ENCODE data around the gene IFNA7.
"Not testable (repeated sequence)": the region's sequence is repeated elsewhere in the genome, so short reads cannot be mapped to it uniquely, and the experiment has no call there.

The IFNA7 gene

DNA sequence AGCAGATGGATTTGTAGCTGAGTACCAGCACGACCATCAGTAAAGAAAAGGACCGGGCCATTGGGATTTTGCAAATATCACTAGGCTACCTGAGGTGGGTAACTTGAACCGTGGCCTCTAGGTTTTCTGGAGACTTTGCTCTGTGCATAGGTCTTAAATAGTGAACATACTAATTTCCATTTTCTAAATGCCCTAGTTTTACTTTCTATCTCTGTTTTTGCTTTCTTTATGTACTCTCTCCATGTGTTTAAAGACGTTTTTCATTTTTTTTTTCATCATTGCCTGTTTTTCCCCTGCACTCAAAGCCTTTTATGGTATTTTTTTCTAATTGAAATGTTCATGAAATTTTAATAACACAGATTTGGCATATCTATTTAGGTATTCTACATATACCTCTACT, at the start of gene IFNA7:
IFNA7 (minus strand) TSS at position 101 of the 400 bp plus-strand sequence; CDS start at position 61, 40 bp downstream.
- not testable (repeated sequence) for DNase-seq

DNA sequence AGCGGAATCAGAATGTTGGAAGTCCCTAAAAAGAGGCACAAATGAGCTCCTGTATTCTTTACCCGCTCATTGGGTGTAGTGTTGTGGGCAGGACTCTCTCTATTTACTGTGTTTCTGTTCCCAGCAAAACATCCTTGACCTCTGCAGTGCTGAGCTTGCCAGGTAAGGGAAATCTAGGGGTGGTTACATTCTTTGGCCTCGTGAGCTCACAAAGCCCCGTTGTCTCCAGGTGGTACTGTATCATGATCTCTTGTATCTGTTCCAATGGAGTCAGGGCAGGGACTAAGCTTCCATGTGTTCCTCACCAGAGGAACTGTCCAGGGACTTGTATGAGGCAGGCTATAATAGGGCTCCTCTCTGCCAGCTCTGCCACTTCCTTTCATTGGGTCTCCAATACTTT, 49.6 kb upstream of the IFNA7 start:
- DNase-seq = no peak

DNA sequence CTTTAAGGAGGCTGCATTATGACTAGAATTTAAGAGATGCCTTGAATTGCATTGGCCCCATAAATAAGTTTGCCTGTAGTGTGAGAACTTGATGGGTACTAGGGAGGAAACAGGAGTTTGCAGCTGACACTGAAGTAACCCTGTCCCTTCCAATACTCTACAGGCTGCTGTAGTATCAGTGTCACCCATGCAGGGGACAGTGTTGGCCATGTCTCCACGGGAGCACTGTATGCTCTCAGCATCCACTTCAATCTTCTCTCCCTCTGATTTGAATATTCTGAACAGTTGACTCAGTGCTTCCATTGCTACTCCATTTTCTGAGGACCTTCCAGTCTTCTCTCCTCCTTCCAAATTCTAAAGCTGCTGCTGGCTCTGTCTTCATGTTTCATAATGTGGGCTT, 49.2 kb upstream of the IFNA7 start:
- no peak for DNase-seq

DNA sequence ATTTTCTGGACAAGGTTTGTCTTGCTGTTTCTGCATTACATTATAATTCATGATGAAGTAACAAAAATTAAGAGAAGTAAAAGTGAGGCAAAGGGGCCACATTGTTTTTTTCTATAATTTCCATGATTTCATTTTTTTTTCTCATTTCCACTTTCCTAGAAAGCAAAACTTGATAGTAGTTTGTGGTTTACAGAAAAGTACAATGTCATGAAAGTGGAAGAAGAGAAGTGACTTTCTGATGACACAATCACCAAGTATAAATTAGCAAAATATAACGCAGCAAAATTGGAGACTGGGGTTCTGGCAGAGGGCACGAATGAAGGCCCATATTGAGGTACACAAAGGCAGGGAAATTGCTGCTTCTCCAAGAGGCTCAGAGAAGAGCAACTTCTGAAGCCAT, 42.8 kb upstream of the IFNA7 start:
- no peak for DNase-seq

DNA sequence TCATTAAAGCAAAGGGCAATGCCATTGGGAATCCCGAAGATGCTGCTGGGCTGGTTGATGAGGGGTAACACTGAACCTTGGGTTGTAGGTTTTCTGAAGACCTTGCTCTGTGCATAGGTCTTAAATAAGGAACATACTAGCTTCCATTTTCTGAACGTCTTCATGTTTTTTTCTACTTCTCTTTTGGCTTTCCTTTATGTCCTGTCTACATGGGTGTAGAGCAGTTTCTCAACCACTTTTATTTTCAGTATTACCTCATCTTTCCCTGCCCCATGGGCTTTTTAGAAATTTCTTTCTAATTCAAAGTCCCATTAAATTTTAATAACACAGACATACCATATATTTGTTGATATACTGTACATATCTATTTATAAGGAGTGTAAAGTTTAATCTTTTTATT, 37.9 kb upstream of the IFNA7 start, which contains the start of gene IFNA14:
IFNA14 (minus strand) TSS at position 95 of the 400 bp plus-strand sequence; CDS start at position 25, 70 bp downstream.
- no peak for DNase-seq

DNA sequence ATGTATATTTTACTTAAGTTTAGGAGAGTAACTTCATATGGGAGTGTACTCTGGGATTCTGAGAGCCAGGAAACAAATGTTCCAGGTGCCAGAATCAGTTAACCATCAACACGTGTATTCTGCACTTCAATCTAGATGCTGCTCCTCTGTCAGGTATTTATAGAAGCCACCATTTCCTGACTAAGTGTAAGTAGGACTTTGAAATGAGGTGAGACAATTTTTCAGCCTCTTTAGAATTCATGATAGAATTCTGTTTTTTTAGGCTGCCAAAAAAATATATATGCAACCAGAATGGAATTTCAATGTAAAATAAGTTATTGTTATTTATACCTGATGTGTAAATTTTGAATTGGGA, 34.3 kb upstream of the IFNA7 start:
- not testable (repeated sequence) for DNase-seq

DNA sequence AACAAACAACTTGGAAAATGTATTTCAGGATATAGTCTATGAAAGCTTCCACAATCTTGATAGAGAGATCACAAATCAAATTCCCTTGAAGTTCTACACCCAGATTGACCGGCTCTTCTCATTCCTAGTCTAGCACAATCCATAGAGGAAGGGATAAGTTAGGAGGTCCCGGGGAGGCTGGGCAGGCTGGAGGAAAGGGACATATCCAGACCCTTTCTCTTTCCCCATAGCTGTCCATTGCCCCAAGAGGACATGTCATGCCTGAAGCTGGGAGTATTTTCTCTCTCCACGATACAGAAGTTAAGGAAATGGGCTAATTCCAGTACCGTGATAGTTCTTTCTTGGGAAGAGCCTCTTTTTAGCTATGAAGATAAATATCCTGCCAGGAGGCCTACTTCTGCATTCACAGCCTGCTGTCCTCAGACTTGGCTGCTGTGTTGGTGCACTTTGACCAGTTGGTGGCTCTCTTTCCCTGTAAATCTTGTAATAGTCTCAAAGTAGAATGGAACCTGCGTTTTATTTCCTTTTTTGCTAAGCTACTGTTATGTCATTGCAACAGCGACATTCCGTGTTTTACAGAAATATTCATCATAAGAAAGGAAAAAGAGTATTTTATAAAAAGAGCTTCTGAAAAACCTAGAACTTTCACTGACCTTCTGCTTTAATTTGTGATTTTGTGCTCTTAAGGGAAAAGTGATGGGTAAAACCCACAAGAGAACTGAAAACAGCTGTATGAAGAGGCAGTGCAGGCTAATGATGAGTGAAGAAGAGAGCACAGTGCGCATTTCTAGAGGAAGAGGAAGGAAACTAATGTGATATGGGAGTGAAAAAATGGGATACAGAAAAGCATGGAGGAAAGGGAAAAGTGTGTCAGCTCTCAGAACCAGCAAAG, 33.7 kb upstream of the IFNA7 start:
- peak in 1 of 2 donors; percentile 22 for DNase-seq

DNA sequence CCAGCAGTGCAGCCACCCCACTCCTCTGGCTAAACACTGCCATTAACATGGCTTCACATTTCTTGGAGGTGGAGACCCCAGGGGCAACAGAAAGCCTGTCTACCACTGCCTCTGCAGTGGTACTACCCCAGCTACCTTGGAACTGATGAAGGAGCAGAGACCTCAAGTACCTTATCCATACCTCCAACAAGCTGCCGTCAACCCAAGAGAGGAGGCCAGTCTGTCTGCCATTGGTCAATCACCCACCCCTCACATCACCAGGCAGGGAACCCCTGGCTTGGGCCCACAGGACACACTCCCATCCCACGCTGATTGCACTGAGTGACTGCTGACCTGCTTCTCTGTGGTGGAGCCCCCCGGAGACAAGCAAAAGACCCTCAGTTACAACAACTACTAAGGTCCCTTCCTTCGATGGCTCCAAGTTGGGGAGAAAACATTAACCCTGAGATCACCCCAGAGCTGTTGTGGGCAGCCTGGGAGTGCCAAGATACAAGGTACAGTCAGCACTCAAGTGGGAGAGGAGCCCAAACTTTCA, 32.2 kb upstream of the IFNA7 start:
- no peak for DNase-seq

DNA sequence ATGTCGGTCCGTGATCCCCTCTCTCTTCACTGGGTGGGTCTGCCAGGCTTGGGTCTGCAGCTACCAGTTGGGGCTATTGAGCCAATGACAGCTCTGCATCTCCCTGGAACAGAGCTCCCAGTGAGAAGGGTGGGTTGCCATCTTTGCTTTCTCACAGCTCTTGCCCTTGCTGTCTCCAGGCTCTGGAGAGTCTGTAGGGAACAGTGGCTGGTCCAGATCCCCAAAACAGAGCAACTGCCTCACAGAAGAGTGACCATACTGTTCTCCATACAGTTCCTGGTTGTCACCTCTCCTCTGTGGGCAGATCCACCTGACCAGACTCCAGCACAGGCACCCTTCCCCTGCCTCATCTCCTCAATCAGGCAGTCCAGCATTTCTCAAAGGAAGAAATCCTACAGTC, 31.3 kb upstream of the IFNA7 start:
- no peak for DNase-seq

DNA sequence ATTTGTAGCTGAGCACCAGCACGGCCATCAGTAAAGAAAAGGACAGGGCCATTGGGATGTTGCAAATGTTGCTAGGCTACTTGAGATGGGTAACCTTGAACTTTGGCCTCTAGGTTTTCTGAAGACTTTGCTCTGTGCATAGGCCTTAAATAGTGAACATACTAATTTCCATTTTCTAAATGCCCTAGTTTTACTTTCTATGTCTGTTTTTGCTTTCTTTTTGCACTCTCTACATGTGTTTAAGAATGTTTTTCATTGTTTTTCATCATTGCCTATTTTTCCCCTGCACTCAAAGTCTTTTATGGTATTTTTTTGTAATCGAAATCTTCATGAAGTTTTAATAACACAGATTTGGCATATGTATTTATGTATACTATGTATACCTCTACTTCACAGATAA, 26.1 kb upstream of the IFNA7 start, which contains the start of gene IFNA17:
IFNA17 (minus strand) TSS at position 101 of the 400 bp plus-strand sequence; CDS start at position 52, 49 bp downstream.
- no peak for DNase-seq

DNA sequence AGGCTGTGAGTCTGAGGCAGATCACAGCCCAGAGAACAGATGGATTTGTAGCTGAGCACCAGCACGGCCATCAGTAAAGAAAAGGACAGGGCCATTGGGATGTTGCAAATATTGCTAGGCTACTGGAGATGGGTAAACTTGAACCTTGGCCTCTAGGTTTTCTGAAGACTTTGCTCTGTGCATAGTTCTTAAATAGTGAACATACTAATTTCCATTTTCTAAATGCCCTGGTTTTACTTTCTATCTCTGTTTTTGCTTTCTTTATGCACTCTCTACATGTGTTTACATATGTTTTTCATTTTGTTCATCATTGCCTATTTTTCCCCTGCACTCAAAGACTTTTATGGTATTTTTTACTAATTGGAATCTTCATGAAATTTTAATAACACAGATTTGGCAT, 15.2 kb upstream of the IFNA7 start, which contains the start of gene IFNA16:
IFNA16 (minus strand) TSS at position 101 of the 400 bp plus-strand sequence; CDS start at position 95, 6 bp downstream.
- DNase-seq = not testable (repeated sequence)

DNA sequence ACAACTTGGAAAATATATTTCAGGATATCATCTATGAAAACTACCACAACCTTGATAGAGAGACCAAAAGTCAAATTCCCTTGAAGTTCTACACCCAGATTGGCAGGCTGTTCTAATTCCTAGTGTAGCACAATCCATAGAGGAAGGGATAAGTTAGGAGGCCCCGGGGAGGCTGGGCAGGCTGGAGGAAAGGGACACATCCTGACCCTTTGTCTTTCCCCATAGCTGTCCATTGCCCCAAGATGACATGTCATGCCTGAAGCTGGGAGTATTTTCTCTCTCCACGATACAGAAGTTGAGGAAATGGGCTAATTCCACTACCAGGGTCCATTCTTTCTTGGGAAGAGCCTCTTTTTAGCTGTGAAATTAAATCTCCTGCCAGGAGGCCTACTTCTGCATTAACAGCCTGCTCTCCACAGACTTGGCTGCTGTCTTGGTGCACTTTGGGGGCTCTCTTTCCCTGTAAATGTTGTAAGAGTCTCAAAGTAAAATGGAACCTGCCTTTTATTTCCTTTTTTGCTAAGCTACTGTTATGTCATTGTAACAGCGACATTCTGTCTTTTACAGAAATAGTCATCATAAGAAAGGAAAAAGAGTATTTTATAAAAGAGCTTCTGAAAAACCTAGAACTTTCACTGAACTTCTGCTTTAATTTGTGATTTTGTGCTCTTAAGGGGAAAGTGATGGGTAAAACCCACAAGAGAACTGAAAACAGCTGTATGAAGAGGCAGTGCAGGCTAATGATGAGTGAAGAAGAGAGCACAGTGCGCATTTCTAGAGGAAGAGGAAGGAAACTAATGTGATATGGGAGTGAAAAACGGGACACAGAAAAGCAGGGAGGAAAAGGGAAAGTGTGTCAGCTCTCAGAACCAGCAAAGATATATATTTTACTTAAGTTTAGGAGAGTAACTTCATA, 11.7 kb upstream of the IFNA7 start:
- not testable (repeated sequence) for DNase-seq

DNA sequence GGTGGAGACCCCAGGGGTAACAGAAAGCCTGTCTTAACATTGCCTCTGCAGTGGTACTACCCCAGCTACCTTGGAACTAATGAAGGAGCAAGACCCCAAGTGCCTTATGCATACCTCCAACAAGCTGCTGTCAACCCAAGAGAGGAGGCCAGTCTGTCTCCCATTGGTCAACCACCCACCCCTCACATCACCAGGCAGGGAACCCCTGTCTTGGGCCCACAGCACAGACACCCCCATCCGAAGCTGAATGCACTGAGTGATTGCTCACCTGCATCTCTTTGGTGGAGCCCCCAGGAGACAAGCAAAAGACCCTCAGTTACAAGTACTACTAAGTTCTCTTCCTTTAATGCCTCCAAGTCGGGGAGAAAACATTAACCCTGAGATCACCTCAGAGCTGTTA, 10.2 kb upstream of the IFNA7 start:
- not testable (repeated sequence) for DNase-seq

DNA sequence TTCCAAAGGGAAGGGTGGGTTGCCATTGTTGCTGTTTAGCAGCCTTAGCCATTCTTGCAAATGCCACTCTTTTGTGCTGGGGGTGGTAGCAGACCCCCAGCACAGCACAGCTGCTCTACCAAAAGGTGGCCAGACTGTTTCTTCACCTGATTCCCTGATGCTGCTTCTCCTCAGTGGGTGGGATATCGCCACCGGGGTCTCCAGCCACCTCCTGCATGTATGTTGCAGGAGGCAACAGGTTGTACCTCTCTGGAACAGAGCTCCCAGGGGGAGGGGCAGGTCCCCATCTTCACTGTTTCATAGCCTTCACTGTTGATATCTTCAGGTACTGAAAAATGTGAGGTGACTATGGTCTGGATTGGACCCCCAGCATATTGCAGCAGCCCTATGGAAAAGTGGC, 8.8 kb upstream of the IFNA7 start:
- not testable (repeated sequence) for DNase-seq

DNA sequence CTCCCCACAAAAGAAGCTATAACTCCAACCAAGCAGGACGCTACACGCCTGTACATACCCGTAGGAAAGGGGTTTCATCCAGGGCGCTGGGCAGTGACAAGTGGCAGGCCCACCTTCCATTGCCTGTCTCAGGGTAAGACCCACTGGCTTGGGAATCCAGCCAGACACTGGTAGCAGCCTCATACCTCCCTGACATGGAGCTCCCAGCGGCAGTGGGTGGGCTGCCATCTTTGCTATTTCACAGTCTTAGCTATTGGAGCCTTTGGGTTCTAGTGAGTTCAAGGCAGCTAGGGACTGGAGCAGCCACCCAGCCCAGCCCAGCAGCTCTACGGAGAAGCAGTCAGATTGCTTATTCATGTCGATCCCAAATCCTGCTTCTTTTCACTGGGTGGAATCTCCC, 8.3 kb upstream of the IFNA7 start:
- DNase-seq = no peak

DNA sequence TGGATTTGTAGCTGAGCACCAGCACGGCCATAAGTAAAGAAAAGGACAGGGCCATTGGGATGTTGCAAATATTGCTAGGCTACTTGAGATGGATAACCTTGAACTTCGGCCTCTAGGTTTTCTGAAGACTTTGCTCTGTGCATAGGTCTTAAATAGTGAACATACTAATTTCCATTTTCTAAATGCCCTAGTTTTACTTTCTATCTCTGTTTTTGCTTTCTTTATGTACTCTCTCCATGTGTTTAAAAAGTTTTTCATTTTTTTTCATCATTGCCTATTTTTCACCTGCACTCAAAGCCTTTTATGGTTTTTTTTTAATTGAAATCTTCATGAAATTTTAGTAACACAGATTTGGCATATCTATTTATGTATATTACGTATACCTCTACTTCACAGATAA, 5.0 kb upstream of the IFNA7 start, which contains the start of gene IFNA10:
IFNA10 (minus strand) TSS at position 101 of the 400 bp plus-strand sequence; CDS start at position 55, 46 bp downstream.
- not testable (repeated sequence) for DNase-seq

DNA sequence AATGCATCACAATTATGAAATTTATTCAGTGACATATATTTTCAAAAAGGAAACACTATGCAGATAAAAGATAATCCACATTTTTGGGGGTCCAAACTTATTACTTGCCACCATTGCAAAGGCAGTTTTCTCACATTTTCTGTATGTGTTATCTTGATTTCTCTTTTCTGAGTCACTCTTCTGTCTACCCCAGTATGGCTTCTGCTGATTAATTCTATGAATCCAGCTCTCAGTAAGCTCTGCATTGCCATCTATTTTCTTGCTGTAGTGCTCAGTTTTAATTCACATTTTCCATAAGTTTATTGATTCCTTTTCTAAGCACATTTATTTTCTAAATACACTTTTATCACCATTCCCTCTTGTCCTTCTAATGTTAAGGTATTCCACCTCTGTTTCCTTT, 3.2 kb upstream of the IFNA7 start:
- DNase-seq = no peak

DNA sequence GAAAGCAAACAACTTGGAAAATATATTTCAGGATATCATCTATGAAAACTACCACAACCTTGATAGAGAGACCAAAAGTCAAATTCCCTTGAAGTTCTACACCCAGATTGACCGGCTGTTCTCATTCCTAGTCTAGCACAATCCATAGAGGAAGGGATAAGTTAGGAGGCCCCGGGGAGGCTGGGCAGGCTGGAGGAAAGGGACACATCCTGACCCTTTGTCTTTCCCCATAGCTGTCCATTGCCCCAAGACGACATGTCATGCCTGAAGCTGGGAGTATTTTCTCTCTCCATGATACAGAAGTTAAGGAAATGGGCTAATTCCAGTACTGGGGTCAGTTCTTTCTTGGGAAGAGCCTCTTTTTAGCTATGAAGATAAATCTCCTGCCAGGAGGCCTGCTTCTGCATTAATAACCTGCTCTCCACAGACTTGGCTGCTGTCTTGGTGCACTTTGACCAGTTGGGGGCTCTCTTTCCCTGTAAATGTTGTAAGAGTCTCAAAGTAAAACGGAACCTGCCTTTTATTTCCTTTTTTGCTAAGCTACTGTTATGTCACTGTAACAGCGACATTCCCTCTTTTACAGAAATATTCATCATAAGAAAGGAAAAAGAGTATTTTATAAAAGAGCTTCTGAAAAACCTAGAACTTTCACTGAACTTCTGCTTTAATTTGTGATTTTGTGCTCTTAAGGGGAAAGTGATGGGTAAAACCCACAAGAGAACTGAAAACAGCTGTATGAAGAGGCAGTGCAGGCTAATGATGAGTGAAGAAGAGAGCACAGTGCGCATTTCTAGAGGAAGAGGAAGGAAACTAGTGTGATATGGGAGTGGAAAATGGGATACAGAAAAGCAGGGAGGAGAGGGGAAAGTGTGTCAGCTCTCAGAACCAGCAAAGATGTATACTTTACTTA, 6.9 kb downstream of the IFNA7 start:
- peak in 1 of 2 donors; percentile 32 for DNase-seq

DNA sequence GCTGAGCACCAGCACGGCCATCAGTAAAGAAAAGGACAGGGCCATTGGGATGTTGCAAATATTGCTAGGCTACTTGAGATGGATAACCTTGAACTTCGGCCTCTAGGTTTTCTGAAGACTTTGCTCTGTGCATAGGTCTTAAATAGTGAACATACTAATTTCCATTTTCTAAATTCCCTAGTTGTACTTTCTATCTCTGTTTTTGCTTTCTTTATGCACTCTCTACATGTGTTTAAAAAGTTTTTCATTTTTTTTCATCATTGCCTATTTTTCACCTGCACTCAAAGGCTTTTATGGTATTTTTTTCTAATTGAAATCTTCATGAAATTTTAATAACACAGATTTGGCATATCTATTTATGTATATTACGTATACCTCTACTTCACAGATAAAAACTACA, 14.5 kb downstream of the IFNA7 start, which contains the start of gene IFNA4:
IFNA4 (minus strand) TSS at position 101 of the 400 bp plus-strand sequence; CDS start at position 45, 56 bp downstream.
- not testable (repeated sequence) for DNase-seq

DNA sequence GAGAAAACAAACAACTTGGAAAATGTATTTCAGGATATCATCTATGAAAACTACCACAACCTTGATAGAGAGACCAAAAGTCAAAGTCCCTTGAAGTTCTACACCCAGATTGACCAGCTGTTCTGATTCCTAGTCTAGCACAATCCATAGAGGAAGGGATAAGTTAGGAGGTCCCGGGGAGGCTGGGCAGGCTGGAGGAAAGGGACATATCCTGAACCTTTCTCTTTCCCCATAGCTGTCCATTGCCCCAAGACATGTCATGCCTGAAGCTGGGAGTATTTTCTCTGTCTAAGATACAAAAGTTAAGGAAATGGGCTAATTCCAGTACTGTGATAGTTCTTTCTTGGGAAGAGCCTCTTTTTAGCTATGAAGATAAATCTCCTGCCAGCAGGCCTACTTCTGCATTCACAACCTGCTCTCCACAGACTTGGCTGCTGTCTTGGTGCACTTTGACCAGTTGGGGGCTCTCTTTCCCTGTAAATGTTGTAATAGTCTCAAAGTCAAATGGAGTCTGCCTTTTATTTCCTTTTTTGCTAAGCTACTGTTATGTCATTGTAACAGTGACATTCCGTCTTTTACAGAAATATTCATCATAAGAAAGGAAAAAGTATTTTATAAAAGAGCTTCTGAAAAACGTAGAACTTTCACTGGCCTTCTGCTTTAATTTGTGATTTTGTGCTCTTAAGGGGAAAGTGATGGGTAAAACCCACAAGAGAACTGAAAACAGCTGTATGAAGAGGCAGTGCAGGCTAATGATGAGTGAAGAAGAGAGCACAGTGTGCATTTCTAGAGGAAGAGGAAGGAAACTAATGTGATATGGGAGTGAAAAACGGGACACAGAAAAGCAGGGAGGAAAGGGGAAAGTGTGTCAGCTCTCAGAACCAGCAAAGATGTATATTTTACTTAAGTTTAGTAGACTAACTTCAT, 18.9 kb downstream of the IFNA7 start:
- peak in 1 of 2 donors; percentile 9 for DNase-seq

Measured in activated CD4-positive, alpha-beta T cell treated with anti-CD3 and anti-CD28 coated beads for 4 hours (primary cell).